Stimulated activated CD8-positive, alpha-beta memory T cell treated with anti-CD3 and anti-CD28 coated beads, Interleukin-4, amount 100 ng/mL, for 48 hours (primary cell): ENCODE data around the gene GYPC.
"Not testable (repeated sequence)": the region's sequence is repeated elsewhere in the genome, so short reads cannot be mapped to it uniquely, and the experiment has no call there.

Source experiments
- DNase-seq: peaks from one replicate; pipeline ENCODE4 v3.0.0-alpha.2; 2020

Gene GYPC, protein sequence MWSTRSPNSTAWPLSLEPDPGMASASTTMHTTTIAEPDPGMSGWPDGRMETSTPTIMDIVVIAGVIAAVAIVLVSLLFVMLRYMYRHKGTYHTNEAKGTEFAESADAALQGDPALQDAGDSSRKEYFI

DNA sequence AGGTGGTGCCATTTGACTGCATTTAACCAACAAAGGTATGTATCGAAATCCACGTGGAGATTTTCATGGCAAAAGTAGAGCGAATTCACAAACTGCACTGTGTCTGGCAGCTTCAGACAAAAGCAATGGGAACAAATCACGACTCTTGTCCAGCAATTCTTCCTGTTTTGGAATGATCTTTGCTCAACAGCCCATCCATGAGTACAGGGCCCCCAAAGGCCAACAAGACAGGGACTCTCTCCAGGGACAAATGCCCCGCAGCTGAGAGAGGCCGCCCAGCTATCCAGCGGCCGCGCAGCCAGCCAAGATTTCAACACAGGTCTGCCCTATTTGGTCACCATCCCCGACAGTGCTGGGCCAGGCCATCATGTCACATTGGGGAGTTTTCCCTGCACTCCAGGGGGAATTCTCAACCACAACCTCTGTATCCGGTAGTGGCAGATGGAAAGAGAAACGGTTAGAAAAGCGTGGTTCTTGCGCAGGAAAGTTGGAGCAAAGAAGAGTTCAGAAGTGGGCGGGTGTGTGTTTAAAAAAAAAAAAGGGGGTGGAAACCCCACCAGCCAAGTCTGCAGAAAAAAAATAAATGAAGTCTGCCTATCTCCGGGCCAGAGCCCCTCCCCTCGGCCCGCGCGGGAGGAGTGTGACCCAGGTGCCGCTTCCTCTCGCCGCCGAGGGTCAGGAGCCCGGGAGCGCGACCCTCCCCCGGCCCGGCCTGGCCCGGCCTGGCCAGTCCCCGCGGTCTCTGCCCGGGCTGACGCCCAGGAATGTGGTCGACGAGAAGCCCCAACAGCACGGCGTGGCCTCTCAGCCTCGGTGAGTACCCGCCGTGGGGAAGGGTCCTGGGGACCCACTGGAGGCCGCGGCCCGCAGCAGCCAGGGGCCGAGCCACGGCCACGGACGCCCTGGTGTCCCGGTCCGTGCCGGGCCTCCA, at the start of gene GYPC:
Gene GYPC, plus strand, starts transcription at position 659 of the 931 bp plus-strand sequence. Its CDS starts 106 bp downstream, at position 765.
- peak; percentile 66 for DNase-seq

DNA sequence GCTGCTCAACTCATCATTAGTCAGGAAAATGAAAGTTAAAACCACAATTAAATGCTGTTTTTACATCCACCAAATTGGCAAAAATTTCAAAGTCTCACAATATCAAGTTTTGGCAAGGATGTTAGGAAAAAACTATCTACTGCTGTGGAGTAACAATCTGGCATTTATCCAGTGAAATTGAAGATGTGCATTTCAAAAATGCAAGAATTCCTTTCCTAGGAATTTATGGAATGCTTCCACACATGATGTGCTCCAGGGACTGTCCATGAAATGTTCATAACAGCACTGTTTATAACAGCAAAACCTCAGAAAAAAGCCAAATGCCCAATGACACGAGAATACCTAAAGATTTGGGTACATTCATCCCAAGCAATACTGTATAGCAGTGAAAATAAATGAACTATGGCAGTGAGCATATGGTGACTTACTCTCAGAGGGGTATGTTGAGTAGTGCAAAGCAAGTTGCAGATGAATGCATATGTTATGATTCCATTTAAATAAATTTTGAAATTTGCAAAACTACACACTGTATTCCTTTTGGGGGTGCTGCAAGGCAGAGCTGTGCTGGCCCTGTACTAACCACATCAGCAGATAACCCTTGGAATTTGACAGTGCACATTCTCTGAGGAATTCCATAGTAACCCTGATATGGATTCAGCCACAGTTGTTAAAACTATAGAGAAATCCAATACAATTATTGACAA, 41.3 kb upstream of the GYPC start:
- no peak for DNase-seq

DNA sequence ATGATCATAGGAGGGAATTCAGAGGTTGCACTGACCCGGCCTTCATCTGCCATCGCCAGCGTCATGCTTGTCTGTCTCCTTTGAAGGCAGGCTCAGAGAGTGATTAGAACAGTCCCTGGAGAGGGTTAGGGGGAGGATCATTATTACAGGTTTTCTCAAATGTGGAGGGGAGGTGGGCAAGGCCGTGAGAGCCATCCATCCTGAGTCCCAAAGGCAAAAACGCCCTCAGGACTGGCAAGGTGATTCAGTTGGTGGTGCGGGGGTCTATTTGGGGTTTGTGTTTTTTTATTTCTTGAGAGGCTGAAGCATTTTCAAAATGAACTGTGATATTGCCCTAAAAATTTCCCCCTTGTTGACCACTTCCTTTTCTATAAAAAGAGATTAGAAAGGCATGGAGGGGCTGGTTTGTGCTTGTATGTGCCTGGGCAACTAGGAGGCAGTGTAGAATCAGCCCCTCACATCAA, 39.3 kb upstream of the GYPC start:
- DNase-seq: no peak

DNA sequence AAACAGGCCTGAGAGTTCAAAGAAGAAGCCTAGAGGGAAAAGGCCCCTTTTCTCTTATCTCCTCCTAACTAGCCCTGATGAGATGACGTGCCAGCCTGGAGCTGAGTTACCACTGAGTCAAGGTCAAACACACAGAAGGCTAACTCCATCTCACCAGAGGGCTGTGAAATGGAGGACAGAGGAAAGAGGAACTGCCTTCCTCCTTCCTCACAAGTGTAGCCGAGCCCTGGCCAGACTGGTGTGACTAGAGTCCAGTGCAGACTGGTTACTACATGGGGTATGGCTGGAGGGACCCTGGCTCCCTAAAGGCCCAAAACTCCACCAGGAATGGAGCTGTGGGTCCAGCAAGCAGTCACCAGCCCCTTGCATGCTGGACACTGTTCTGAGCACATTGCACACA, 35.7 kb upstream of the GYPC start:
- no peak for DNase-seq

DNA sequence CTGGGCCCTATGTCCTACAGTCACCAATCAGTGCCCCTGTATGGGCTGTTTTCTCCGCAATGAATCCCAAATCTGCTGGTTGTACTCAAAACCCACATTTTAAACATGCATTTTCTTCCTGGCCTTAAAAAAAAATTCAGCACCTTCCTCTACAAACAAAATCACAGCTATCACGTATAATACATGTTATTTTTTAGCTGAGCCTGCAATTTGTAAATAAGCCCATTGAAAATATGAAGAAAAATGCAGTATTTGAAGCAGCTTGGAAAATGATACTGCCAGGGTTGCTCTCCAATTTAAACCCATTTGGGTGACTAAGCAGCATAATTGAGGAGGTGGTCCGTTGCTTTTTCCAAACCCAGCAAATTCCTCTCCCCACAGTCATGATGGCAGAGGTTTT, 33.0 kb upstream of the GYPC start:
- DNase-seq: no peak

DNA sequence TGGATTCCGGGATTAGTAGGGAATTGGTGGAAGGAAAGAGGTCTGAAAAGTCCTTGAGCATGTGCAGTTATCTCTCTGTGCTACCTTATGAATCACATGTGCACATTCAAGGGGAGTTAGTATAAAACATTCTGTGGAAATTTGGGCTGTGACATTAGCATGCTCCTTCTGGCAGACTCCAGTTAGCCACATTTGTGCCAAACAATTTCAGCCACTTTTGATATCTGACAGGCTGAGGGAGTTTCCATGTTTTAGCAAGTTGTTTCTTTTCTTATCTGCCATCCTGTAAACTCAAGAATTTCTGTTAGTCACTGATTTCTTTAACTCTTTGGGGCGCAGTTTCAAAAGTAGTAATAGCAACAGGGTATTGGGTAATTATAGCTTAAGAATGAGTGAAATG, 28.3 kb upstream of the GYPC start:
- DNase-seq: no peak

DNA sequence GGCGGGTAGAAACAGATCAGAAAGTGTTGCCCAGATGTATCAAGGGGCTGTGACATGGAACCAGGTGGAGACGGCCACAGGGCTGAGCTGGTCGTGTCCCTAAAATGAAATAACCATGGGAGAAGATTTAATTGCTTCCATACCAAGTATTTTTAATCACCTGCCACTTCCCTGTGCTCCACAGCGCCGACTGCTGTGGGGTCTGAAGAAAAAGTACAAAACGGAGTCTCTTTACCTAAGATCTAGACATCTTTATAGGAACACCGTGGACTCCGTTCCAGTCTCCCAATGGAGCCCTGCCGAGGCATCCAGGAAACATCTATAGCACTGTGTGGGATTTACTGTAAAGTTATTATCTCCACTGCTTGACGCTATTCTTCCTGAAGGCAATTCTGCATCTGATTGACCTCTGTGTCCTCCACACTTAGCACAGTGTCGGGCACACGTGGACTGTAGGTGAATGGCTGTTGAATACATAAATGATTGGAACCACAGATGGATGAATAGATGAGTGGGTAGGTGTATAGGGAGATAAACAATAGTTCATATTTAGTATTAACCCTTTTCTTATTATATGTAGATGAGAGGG, 21.6 kb upstream of the GYPC start:
- DNase-seq: peak; percentile 44

DNA sequence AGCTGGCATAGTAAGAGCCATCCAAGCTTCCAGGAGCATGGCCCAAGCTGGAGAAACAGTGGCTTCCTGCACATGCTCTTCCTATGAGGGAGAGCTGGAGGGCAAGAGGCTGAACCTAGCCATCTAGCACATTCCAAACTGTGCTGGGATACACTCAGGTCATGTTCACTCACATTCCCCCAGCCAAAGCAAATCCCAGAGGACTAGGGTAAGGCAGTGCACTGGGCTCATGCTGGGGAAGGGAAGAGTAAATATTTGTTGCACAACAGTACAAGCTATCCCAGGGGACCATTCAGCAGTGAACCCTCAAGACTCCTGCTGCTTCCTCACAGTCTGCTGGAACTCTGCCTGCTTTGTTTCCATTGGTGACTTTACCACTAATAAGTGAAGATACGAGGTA, 20.7 kb upstream of the GYPC start:
- no peak for DNase-seq

DNA sequence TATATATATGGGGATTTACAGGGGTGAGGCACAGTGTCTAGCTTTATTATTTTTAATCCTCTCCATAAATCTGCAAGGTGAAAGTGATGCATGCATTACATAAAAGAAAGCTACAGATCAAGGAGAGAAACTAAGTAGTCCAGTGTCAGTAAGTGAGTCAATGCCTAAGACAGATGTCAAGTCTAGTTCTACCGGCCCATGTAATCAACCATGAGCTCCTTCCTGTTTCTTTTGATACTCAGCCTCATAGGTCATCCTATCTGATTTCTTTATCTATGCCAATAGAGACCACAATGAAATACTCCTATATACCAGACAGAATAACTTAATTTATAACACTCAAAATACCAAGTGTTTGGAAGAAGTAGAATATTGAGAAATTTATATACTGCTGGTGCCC, 20.2 kb upstream of the GYPC start:
- DNase-seq: no peak

DNA sequence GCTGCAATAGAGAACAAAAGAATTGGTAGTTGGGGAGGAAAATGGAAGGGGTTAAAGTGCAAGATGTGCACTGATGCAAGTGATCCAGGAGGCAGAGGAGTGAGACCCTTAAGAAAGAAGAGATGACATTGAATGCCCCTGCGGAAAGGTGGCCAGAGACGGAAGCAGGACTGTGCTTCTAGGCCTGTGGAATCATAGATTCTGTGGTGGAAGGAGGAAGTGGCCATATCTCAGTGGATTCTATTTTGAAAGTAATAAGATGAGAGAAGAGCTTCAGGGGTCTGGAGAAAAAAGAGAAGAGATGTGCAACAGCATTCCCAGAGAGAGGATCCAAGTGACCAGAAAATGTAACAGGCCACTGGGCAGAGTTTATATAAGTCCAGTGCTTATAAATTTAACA, 18.6 kb upstream of the GYPC start:
- DNase-seq: no peak

DNA sequence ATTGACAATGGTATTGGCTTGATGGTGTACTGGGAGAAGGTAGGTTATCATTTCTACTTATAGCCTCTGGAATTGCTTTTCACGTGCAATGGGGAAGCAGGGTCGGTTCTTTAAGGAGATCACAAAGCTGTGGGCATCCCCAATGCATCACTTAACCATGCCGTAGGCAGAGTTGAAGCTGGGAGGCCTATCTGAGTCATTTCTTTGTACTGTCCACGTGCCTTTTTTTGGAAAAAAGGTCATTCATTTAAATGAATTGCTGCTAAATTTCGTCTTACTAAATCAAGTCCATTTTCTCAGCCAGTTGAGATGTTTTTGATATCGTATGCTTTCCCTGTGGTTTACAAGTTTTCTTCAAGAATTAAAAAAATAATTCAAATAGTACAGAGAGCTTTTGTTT, 17.2 kb upstream of the GYPC start:
- DNase-seq: no peak

DNA sequence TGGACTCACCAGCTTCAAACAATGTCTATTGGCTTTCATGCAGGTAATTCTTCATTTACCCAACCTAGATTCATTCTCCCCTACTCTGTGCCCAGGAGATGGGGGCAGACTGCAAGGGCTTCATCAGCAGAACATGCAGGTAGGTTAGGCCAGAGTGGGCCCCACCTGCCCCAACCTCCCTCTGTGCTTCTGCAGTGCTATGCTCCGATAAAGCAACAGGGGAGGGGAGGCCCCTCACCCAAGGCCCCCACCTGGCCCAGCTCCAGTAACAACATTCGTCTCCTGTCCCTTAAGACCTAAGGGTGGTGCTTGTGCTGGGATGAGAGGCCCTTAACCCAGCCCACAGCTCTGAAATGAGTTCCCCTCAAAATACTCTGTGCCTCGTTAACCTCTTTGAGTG, 16.7 kb upstream of the GYPC start:
- no peak for DNase-seq

DNA sequence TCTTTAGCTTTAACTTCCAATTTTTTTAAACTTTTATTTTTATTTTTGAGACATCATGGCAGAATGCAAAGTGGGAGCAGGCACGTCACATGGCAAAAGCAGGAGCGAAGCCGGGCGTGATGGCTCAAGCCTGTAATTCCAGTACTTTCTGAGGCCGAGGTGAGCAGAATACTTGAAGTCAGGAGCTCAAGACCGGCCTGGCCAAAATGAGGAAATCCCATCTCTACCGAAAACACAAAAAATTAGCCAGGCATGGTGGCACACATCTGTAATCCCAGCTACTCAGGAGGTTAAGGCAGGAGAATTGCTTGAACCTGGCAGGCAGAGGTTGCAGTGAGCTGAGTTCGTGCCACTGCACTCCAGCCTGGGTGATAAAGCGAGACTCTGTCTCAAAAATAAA, 14.7 kb upstream of the GYPC start:
- DNase-seq: not testable (repeated sequence)

DNA sequence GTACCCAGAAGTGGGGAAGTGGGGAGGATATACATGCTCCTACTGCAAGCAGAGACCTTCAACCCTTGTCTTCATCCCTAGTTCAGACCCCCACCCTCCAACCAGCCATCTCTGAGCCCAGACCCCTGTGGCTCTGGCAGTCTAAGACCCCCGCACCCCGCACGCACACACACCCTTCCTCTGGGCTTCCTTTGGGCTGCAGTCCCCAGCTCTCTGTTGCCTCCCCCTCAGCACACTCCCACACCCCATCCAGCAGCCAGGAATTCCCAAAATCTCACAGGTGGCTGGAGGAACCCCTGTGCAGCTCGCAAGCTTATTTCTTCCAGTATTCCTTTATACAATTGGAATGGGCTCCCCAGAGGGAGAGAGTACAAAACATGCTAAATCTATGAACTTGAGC, 13.9 kb upstream of the GYPC start:
- DNase-seq: no peak

DNA sequence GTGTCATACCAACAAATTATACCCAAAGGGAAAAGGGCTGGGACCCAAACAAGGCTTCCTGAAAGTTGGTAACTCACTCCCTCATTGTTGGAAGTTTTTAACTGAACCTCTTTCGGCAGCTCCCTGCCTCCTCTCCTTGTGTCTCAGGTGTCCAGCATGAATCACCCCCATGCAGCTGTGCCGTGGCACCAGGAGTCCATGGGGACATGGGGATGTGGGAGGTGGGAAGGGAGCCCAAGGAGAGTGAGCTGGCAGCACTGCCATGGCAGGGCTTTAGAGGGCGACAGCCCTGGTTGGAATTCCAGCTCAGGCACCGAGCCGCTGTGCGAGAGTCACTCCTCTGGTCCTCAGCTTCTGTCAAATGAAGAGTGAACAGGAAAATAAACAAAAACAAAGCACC, 12.5 kb upstream of the GYPC start:
- DNase-seq: no peak

DNA sequence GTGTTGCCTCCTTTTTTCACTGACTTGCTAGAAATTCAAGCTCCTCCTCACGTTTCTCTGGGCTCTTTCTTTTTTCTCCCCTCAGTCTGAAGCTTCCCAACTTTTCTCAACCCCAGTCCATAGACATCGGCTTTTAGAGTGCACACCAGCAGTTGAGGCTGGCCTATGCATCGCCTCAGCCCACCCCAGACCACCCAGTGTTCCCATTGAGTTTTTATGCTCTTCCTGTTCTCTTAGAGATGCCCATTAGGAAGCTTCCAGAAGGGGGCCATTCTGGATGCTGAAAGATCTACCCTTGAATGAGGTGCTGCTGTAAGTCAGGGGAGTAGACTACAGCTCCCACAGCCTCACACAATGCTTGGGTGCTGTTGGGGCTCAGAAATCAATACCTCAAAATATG, 12.0 kb upstream of the GYPC start:
- no peak for DNase-seq

DNA sequence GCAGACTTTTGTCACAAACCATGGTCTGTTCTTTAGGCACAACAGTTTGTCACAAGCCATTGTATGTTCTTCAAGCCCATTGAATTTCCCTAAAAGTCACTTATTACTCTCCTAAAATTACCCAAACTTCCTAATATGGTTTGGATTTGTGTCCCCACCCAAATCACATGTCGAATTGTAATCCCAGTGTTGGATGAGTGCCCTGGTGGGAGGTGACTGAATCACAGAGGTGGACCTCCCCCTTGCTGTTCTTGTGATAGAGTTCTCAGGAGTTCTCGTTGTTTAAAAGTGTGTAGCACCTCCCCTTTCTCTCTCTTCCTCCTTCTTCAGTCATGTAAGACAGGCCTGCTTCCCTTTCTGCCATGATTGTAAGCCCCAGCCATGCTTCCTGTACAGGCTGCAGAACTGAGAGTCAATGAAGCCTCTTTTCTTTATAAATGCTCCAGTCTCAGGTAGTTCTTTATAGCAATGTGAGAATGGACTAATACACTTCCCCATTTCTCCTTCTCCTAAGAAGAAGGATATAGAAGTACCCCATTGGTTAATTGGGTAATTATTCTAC, 11.2 kb upstream of the GYPC start:
- DNase-seq: no peak

DNA sequence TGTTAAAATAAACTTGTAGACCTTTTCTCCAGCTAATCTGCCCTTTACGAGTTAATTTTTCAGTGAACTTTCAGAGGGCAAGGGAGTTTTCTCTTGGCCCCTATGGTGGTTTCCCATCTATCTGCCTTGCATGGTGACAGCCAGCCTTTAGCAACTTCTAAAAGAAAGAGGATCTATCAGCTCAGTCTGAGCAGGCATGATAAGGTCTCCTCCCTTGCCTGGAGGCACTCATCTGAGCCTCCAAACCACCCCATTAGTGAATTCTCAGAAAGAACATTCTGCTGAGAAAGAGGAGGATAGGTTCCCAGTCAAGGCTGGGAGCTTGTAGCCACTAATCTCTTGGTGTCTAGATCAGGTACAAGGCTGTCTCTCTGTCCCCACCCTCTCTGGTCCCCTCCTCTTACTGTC, 10.7 kb upstream of the GYPC start:
- DNase-seq: no peak

DNA sequence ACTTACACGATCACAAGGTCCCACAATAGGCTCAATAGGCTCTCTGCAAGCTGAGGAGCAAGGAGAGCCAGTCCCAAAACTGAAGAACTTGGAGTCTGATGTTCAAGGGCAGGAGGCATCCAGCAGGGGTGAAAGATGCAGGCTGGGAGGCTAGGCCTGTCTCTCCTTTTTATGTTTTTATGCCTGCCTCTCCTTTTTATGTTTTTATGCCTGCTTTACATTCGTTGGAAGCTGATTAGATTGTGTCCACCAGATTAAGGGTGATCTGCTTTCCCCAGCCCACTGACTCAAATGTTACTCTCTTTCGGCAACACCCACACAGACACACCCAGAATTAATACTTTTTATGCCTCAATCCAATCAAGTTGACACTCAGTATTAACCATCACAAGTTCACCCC, 9.9 kb upstream of the GYPC start:
- DNase-seq: no peak

DNA sequence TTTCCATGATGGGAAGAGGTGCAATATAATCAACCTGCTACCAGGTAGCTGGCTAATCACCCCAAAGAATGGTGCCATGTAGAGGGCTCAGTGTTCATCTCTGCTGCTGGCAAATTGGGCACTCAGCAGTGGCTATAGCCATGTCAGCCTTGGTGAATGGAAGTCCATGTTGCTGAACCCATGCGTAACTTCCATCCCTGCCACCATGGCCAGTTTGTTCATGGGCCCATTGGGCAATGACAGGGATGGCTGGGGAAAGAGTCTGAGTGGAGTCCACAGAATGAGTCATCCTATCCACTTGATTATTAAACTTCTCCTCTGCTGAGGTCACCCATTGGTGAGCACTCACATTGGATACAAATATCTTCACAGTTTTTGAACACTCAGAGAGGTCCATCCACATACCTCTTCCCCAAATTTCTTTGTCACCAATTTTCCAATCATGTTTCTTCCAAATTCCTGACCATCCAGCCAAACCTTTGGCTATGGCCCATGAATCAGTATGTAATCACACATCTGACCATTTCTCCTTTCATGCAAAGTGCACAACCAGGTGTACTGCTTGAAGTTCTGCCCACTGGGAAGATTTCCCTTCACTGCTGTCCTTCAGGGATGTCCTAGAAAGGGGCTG, 8.1 kb upstream of the GYPC start:
- DNase-seq: not testable (repeated sequence)

DNA sequence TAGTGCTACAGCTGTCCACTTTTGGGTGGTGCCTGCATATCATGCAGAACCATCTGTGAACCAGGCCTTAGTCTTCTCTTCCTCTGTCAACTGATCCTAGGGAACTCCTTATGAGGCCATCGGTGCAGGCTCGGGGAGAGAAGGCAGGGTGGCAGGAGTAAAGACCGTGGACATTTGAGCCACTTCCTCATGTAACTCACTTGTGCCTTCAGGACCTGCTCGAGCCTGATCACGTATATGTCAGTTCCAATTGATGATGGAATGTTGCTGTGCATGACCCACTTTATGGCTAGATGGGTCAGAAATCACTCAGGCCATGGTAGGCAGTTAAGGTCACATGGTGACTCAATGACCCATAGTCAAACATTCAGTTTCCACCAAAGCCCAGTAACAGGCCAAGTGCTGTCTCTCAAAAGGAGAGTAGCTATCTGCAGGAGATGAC, 7.6 kb upstream of the GYPC start:
- DNase-seq: not testable (repeated sequence)

DNA sequence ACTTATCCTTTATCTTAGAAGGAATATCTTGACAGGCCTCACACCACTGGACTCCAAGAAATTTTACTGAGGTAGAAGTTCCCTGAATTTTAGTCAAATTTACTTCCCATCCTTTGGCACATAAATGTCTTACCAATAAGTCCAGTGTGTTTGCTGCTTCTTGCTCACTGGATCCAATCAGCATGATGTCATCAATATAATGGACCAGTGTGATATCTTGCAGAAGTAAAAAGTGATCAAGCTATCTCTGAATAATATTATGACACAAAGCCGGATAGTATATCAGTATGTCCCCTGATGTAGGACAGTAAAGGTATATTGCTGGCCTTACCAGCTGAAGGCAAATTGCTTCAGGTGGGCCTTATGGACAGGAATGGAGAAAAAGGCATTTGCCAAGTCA, 6.9 kb upstream of the GYPC start:
- no peak for DNase-seq

DNA sequence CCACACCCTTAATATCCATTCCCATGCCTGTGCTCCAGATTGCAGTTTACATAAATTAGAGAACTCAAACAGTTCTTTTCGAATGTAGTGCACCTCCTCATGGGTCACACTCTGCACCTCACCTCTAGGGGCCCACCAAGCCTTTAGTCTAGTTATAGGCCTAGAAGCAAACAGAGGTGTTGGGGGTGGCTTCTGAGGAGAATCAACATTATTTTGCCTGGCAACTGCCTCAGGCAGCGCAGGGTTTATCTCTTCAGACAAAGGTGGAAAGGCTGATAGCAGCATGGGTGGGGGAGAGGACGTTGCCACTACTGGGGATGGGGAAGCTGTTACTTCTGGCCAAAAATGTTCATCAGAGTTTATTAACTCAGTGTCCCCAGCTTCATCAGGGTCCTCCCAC, 5.0 kb upstream of the GYPC start:
- no peak for DNase-seq
